Urinary bladder (tissue), 4 donors: ENCODE results near the gene ADPRHL1. TPM values are rescaled to one million over a fixed set of nuclear protein-coding genes. Genes with fewer than 3 reads are reported as not detected.

Source experiments
- DNase-seq: peaks from one replicate; pipeline ENCODE4 v3.0.0-alpha.2; 2015; ENCODE audit errors: extremely low spot score
- H3K27ac ChIP-seq: one replicate; pipeline ENCODE4 v1.5.1; 2013; ENCODE audit warnings: low read depth, mild to moderate bottlenecking, moderate library complexity
- H3K36me3 ChIP-seq: one replicate; pipeline ENCODE4 v1.6.1; 2013; ENCODE audit warnings: mild to moderate bottlenecking, moderate library complexity; ENCODE audit not compliant: insufficient read depth
- H3K4me1 ChIP-seq: one replicate; pipeline ENCODE4 v1.6.1; 2013; ENCODE audit warnings: mild to moderate bottlenecking, moderate library complexity; ENCODE audit not compliant: insufficient read depth
- H3K4me3 ChIP-seq: one replicate; pipeline ENCODE4 v1.5.1; 2013; ENCODE audit warnings: low read depth, low read length
- WGBS: extraction: QIAGEN DNeasy Blood & Tissue Kit; methylation state at CpG from one replicate; pipeline ENCODE4 v1.1.7; 2013; 5-methylcytosine and 5-hydroxymethylcytosine counted together
- polyA plus RNA-seq: library from polyadenylated mRNA; stranded (reverse); fragments of 200-250 nt; gene quantifications from one replicate; pipeline ENCODE4 v1.2.3, GENCODE V29; 2013
- total RNA-seq: library from RNA; depleted of rRNA; stranded (reverse); fragments of >200 nt; gene quantifications from one replicate; pipeline ENCODE4 v1.2.3, GENCODE V29; 2014
- donor health status: healthy with polysubstance abuse.
- donor health status: healthy.

ADPRHL1 gene
- total and polyA plus RNA-seq, 2 donors, result 2.6 to 6.0 TPM

GRCh38 chr13:113429608-113429985 lies 23.7 kb downstream of the ADPRHL1 start:
- Histone ChIP-seq H3K4me1 (no peaks in the 10 kb centered on the region), H3K36me3 (no peaks in the 10 kb centered on the region), H3K27ac (no peak overlapping the region), H3K4me3 (no peak overlapping the region)
- WGBS, result 83% methylated on average over 16 of the region's 16 CpGs
- no peak for DNase-seq

- WGBS, result 96% methylated on average over 45 of the region's 45 CpGs
- H3K4me1 ChIP-seq, result no peaks in the 10 kb centered on the region
- no peaks in the 10 kb centered on the region for H3K36me3 ChIP-seq
- no peak overlapping the region for H3K27ac ChIP-seq
- DNase-seq, result no peak
- no peak overlapping the region for H3K4me3 ChIP-seq
Observed at GRCh38 chr13:113428871-113429607, 24.2 kb downstream of the ADPRHL1 start.

GRCh38 chr13:113428469-113428865 lies 24.8 kb downstream of the ADPRHL1 start:
- WGBS, result 91% methylated on average over 17 of the region's 17 CpGs
- no peaks in the 10 kb centered on the region for H3K4me1 ChIP-seq
- no peak overlapping the region for H3K27ac ChIP-seq
- DNase-seq, result no peak
- no peak overlapping the region for H3K4me3 ChIP-seq
- H3K36me3 ChIP-seq, result no peaks in the 10 kb centered on the region

- H3K36me3 ChIP-seq, result no peaks in the 10 kb centered on the region
- no peak overlapping the region for H3K27ac ChIP-seq
- DNase-seq, result no peak
- no peaks in the 10 kb centered on the region for H3K4me1 ChIP-seq
- WGBS, result 85% methylated on average over 31 of the region's 31 CpGs
- no peak overlapping the region for H3K4me3 ChIP-seq
Observed at GRCh38 chr13:113427562-113428468, 25.5 kb downstream of the ADPRHL1 start.

- H3K27ac ChIP-seq, result no peak overlapping the region
- H3K4me3 ChIP-seq, result no peak overlapping the region
- DNase-seq, result no peak
- no peaks in the 10 kb centered on the region for H3K36me3 ChIP-seq
- H3K4me1 ChIP-seq, result no peaks in the 10 kb centered on the region
- 94% methylated on average over 15 of the region's 15 CpGs for WGBS
Observed at GRCh38 chr13:113426591-113426986, 26.7 kb downstream of the ADPRHL1 start.

GRCh38 chr13:113425941-113426590 lies 27.2 kb downstream of the ADPRHL1 start:
- no peaks in the 10 kb centered on the region for H3K36me3 ChIP-seq
- H3K4me3 ChIP-seq, result no peak overlapping the region
- H3K4me1 ChIP-seq, result no peaks in the 10 kb centered on the region
- WGBS, result 96% methylated on average over 22 of the region's 22 CpGs
- no peak for DNase-seq
- H3K27ac ChIP-seq, result no peak overlapping the region

- WGBS, result 81% methylated on average over 11 of the region's 11 CpGs
- Histone ChIP-seq H3K4me3 (no peak overlapping the region), H3K36me3 (no peaks in the 10 kb centered on the region), H3K27ac (no peak overlapping the region), H3K4me1 (no peaks in the 10 kb centered on the region)
- no peak for DNase-seq
Observed at GRCh38 chr13:113423520-113424163, 29.6 kb downstream of the ADPRHL1 start.

GRCh38 chr13:113422807-113423519 lies 30.3 kb downstream of the ADPRHL1 start:
- H3K36me3 ChIP-seq, result no peaks in the 10 kb centered on the region
- 85% methylated on average over 26 of the region's 26 CpGs for WGBS
- no peak overlapping the region for H3K4me3 ChIP-seq
- DNase-seq, result no peak
- H3K4me1 ChIP-seq, result no peaks in the 10 kb centered on the region
- H3K27ac ChIP-seq, result no peak overlapping the region

GRCh38 chr13:113421673-113422270 lies 31.5 kb downstream of the ADPRHL1 start:
- Histone ChIP-seq H3K27ac (peak overlapping the region; percentile 31), H3K4me3 (no peak overlapping the region), H3K4me1 (no peaks in the 10 kb centered on the region), H3K36me3 (no peaks in the 10 kb centered on the region)
- DNase-seq, result peak; percentile 35
- WGBS, result 34% methylated on average over 15 of the region's 15 CpGs

- 71% methylated on average over 38 of the region's 38 CpGs for WGBS
- H3K4me1 ChIP-seq, result no peaks in the 10 kb centered on the region
- DNase-seq, result no peak
- H3K36me3 ChIP-seq, result no peaks in the 10 kb centered on the region
- H3K4me3 ChIP-seq, result no peak overlapping the region
- H3K27ac ChIP-seq, result peak overlapping the region; percentile 31
Observed at GRCh38 chr13:113420833-113421600, 32.3 kb downstream of the ADPRHL1 start.

- no peak for DNase-seq
- H3K4me1 ChIP-seq, result no peaks in the 10 kb centered on the region
- H3K4me3 ChIP-seq, result no peak overlapping the region
- no peaks in the 10 kb centered on the region for H3K36me3 ChIP-seq
- H3K27ac ChIP-seq, result no peak overlapping the region
- 85% methylated on average over 15 of the region's 15 CpGs for WGBS
Observed at GRCh38 chr13:113420232-113420631, 33.1 kb downstream of the ADPRHL1 start.

GRCh38 chr13:113419531-113420193 lies 33.6 kb downstream of the ADPRHL1 start:
- Histone ChIP-seq H3K27ac (no peak overlapping the region), H3K36me3 (no peaks in the 10 kb centered on the region), H3K4me3 (no peak overlapping the region), H3K4me1 (no peaks in the 10 kb centered on the region)
- no peak for DNase-seq
- 87% methylated on average over 18 of the region's 18 CpGs for WGBS
